Colon (tissue), 2 donors: Measurements from ENCODE around the gene CTSG.
"Not testable (repeated sequence)": the region's sequence is repeated elsewhere in the genome, so short reads cannot be mapped to it uniquely, and the experiment has no call there.

ENCODE experiments used
- FAIRE-seq: peaks from 2 replicates; lab custom pipeline; 2012; peaks lifted over from hg19 to GRCh38; lab: Jason Lieb, UNC
- donor health status: control.
- donor health status: control.

The CTSG gene

GRCh38 chr14:24542346-24542936, 33.6 kb downstream of the CTSG start:
- FAIRE-seq, result no peak

GRCh38 chr14:24535737-24536136, 40.3 kb downstream of the CTSG start:
- no peak for FAIRE-seq

GRCh38 chr14:24534286-24534685, 41.8 kb downstream of the CTSG start:
- FAIRE-seq, result no peak

GRCh38 chr14:24525877-24526620, 50.0 kb downstream of the CTSG start:
- not testable (repeated sequence) for FAIRE-seq
